Measurements from ENCODE around the gene APP.

DNA sequence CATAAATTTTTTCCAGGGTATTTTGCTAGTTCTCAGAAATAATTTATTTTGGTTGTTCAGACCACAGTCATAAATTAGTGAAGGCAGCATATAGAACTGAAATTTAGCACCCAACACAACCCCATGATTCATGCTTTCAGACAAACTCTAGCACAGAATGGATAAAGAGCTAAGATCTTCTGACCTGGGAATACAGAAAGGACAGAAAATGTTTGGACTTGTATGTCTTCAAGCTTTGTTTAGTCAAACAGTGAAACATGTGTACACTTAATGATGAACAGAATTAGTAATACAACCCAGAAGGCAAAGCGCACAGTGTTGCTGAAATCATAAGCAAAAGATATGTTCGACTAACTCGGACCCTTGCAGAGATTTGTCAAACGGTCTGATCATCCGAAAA, 205.6 kb downstream of the APP start:
- TF ChIP-seq, protein P1, sequence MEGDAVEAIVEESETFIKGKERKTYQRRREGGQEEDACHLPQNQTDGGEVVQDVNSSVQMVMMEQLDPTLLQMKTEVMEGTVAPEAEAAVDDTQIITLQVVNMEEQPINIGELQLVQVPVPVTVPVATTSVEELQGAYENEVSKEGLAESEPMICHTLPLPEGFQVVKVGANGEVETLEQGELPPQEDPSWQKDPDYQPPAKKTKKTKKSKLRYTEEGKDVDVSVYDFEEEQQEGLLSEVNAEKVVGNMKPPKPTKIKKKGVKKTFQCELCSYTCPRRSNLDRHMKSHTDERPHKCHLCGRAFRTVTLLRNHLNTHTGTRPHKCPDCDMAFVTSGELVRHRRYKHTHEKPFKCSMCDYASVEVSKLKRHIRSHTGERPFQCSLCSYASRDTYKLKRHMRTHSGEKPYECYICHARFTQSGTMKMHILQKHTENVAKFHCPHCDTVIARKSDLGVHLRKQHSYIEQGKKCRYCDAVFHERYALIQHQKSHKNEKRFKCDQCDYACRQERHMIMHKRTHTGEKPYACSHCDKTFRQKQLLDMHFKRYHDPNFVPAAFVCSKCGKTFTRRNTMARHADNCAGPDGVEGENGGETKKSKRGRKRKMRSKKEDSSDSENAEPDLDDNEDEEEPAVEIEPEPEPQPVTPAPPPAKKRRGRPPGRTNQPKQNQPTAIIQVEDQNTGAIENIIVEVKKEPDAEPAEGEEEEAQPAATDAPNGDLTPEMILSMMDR (IDR thresholded peaks at IDR 0.05): no peak
- TF ChIP-seq ZFX (IDR thresholded peaks at IDR 0.05; ENCODE audit: borderline replicate concordance): no peak

Data from 22Rv1 (cell line).